ENCODE data around the gene DHRSX.

- TF ChIP-seq CTCF (IDR thresholded peaks at IDR 0.05; ENCODE audit: extremely low read depth in 1 of 2, insufficient read depth in 1 of 2, low read depth in 1 of 2, low read length in 2 of 2) (no peak), POLR2A (IDR thresholded peaks at IDR 0.05; ENCODE audit: low read depth, low read length) (no peak), EZH2 (IDR thresholded peaks at IDR 0.05; ENCODE audit: borderline replicate concordance, low read depth, low read length, severe bottlenecking) (no peak), POLR2AphosphoS5 (IDR thresholded peaks at IDR 0.05; ENCODE audit: insufficient read depth, low read depth, low read length) (no peak), MYC (IDR thresholded peaks at IDR 0.05; ENCODE audit: low read depth, low read length) (no peak)
Measured at GRCh38 chrX:2327423-2327822, 173.4 kb downstream of the DHRSX start.

Data from endothelial cell of umbilical vein (primary cell).